Gastrocnemius medialis (tissue), 4 donors: Measurements from ENCODE around the gene LCN6. TPM values are rescaled to one million over a fixed set of nuclear protein-coding genes. Genes with fewer than 3 reads are reported as not detected.

ENCODE experiments used
- ATAC-seq, 2 donors: fragments of 150-250 bp; one replicate each; pipeline ENCODE4 v1.9.1; 2016
- DNase-seq, 2 donors: peaks; one replicate each; pipeline ENCODE4 v3.0.0-alpha.2; 2019
- H3K27ac ChIP-seq, 4 donors: fragments of 200-600 bp; sonication (generic); 1 replicate in 1 of 4; 2 replicates in 3 of 4; pipeline ENCODE4 v1.5.1; 2016 to 2018; ENCODE audit warnings: mild to moderate bottlenecking in 2 of 4, moderate library complexity in 1 of 4
- H3K27me3 ChIP-seq, 3 donors: fragments of 200-600 bp; sonication (generic) in 2 of 3; 1 replicate in 1 of 3; 2 replicates in 2 of 3; pipeline versions ENCODE4 v1.5.1 to v1.6.0; 2016 to 2019; ENCODE audit warnings: mild to moderate bottlenecking in 1 of 3, moderate library complexity in 1 of 3
- H3K36me3 ChIP-seq, 2 donors: fragments of 200-600 bp; sonication (generic) in 1 of 2; one replicate each; pipeline ENCODE4 v1.5.1; 2017 to 2018
- H3K4me1 ChIP-seq, 2 donors: fragments of 200-600 bp; sonication (generic) in 1 of 2; one replicate each; pipeline ENCODE4 v1.5.1; 2016 to 2017; ENCODE audit warnings: mild to moderate bottlenecking in 2 of 2
- H3K4me3 ChIP-seq, 4 donors: fragments of 200-600 bp; sonication (generic) in 3 of 4; 1 replicate in 1 of 4; 2 replicates in 3 of 4; pipeline ENCODE4 v1.5.1; 2016 to 2019; ENCODE audit warnings: mild to moderate bottlenecking in 2 of 4
- H3K9me3 ChIP-seq, 3 donors: fragments of 200-600 bp; sonication (generic) in 2 of 3; 1 replicate in 1 of 3; 2 replicates in 2 of 3; pipeline ENCODE4 v1.5.1; 2016 to 2019
- CTCF ChIP-seq, 5 experiments: fragments of 450-650 bp in 3 of 5; fragments of 200-600 bp in 2 of 5; sonication (generic) in 2 of 5; IDR thresholded peaks in 4 of 5; conservative IDR thresholded peaks in 1 of 5; 1 replicate in 4 of 5; 2 replicates in 1 of 5; pipeline ENCODE4 v1.5.1; 2016 to 2019; ENCODE audit warnings: antibody characterized with exemption in 5 of 5, mild to moderate bottlenecking in 3 of 5, moderate library complexity in 3 of 5
- POLR2A ChIP-seq, 2 donors: fragments of 450-650 bp; IDR thresholded peaks; one replicate each; pipeline ENCODE4 v1.6.1; 2017; ENCODE audit warnings: antibody characterized with exemption in 2 of 2, mild to moderate bottlenecking in 2 of 2, moderate library complexity in 2 of 2
- in situ Hi-C, 4 donors: fragments of 200-750 bp; cut with MboI; loops; one replicate each; pipeline versions ENCODE4 v1.15.0 to v1.8.0; 2017; ENCODE audit warnings: low sequenced_read_pairs in 4 of 4
- intact Hi-C: fragments of 100-400 bp; cut with DNase I; formaldehyde crosslinking; loops from one replicate; pipeline ENCODE4 v1.15.1; 2023; ENCODE audit warnings: low total_unique reads
- total RNA-seq, 4 donors: library from RNA; depleted of rRNA; stranded (reverse); fragments of >200 nt; gene quantifications; one replicate each; pipeline versions ENCODE4 v1.1.0 to v1.2.3, GENCODE V29; 2016

The LCN6 gene
- total RNA-seq, 4 donors from 2014 or later: 2.1 to 11.7 (median 3.7) TPM

- DNase-seq: no peak
- intact Hi-C loops: no loop called here
Observed at GRCh38 chr9:136697146-136697820, 51.0 kb downstream of the LCN6 start.

GRCh38 chr9:136696502-136696901 lies 51.8 kb downstream of the LCN6 start:
- Histone ChIP-seq H3K27me3 (peaks cover 16 to 32% (median 24%) of the 10 kb centered on the region in 3 donors), H3K9me3 (no peaks in the 10 kb centered on the region), H3K27ac (no peak overlapping the region), H3K36me3 (no peaks in the 10 kb centered on the region), H3K4me3 (no peak overlapping the region), H3K4me1 (peaks cover 3 to 5% of the 10 kb centered on the region in 2 donors)
- intact Hi-C loops: no loop called here
- DNase-seq: no peak
- TF ChIP-seq POLR2A (IDR thresholded peaks at IDR 0.05): no peak
- no peak for TF ChIP-seq CTCF (IDR thresholded peaks at IDR 0.05 in 4 of 5, conservative IDR thresholded peaks at IDR 0.05 in 1 of 5)
- in situ Hi-C loops: no loop called here
- no peak for ATAC-seq

More at GRCh38 chr9:136697146-136697820, 51.0 kb downstream of the LCN6 start:
- no peaks in the 10 kb centered on the region for H3K36me3 ChIP-seq
- ATAC-seq: no peak
- H3K9me3 ChIP-seq: no peaks in the 10 kb centered on the region
- TF ChIP-seq CTCF (IDR thresholded peaks at IDR 0.05 in 4 of 5, conservative IDR thresholded peaks at IDR 0.05 in 1 of 5) (no peak), POLR2A (IDR thresholded peaks at IDR 0.05) (no peak)
- peaks cover 3 to 5% of the 10 kb centered on the region in 2 donors for H3K4me1 ChIP-seq
- in situ Hi-C loops: no loop called here
- no peak overlapping the region for H3K4me3 ChIP-seq
- H3K27me3 ChIP-seq: peaks cover 16 to 37% (median 26%) of the 10 kb centered on the region in 3 donors
- H3K27ac ChIP-seq: no peak overlapping the region

GRCh38 chr9:136695955-136696354 lies 52.4 kb downstream of the LCN6 start:
- no peaks in the 10 kb centered on the region for H3K9me3 ChIP-seq
- H3K27ac ChIP-seq: no peak overlapping the region
- no peaks in the 10 kb centered on the region for H3K36me3 ChIP-seq
- intact Hi-C loops: loop anchor here (1.0 kb wide), 1 partner anchor 25 kb away; no protein-coding TSS in a partner anchor
- no peak for TF ChIP-seq CTCF (IDR thresholded peaks at IDR 0.05 in 4 of 5, conservative IDR thresholded peaks at IDR 0.05 in 1 of 5)
- TF ChIP-seq POLR2A (IDR thresholded peaks at IDR 0.05): no peak
- H3K4me1 ChIP-seq: peaks cover 5 to 8% of the 10 kb centered on the region in 2 donors
- H3K27me3 ChIP-seq: peaks cover 13 to 26% (median 19%) of the 10 kb centered on the region in 3 donors
- in situ Hi-C loops: no loop called here
- no peak for ATAC-seq
- DNase-seq: no peak
- no peak overlapping the region for H3K4me3 ChIP-seq

GRCh38 chr9:136695435-136695895 lies 52.9 kb downstream of the LCN6 start:
- no peaks in the 10 kb centered on the region for H3K9me3 ChIP-seq
- no peaks in the 10 kb centered on the region for H3K36me3 ChIP-seq
- ATAC-seq (no peak), DNase-seq (no peak)
- in situ Hi-C loops (no loop called here), intact Hi-C loops (loop anchor here (1.0 kb wide), 1 partner anchor 24 kb away; no protein-coding TSS in a partner anchor)
- H3K4me3 ChIP-seq: no peak overlapping the region
- no peak overlapping the region for H3K27ac ChIP-seq
- H3K27me3 ChIP-seq: peaks cover 10 to 22% (median 15%) of the 10 kb centered on the region in 3 donors
- no peak for TF ChIP-seq POLR2A (IDR thresholded peaks at IDR 0.05)
- TF ChIP-seq CTCF (IDR thresholded peaks at IDR 0.05 in 4 of 5, conservative IDR thresholded peaks at IDR 0.05 in 1 of 5): no peak
- peaks cover 10 to 13% of the 10 kb centered on the region in 2 donors for H3K4me1 ChIP-seq
